D721Med (cell line): ENCODE measurements around the gene ZNF324B.

Experiments
- DNase-seq: peaks from one replicate; pipeline ENCODE4 v3.0.0; 2011; ENCODE audit warnings: low spot score; ENCODE audit not compliant: insufficient read length
- FAIRE-seq: peaks from 2 replicates; lab custom pipeline; 2011; peaks lifted over from hg19 to GRCh38; lab: Jason Lieb, UNC
- TF ChIP-seq, protein P1 (sequence below): IDR thresholded peaks from 2 replicates; pipeline ENCODE4 v1.5.1; 2012; ENCODE audit warnings: mild to moderate bottlenecking, control low read depth; ENCODE audit not compliant: insufficient read depth; ENCODE audit errors: missing control alignments

Gene ZNF324B

DNA sequence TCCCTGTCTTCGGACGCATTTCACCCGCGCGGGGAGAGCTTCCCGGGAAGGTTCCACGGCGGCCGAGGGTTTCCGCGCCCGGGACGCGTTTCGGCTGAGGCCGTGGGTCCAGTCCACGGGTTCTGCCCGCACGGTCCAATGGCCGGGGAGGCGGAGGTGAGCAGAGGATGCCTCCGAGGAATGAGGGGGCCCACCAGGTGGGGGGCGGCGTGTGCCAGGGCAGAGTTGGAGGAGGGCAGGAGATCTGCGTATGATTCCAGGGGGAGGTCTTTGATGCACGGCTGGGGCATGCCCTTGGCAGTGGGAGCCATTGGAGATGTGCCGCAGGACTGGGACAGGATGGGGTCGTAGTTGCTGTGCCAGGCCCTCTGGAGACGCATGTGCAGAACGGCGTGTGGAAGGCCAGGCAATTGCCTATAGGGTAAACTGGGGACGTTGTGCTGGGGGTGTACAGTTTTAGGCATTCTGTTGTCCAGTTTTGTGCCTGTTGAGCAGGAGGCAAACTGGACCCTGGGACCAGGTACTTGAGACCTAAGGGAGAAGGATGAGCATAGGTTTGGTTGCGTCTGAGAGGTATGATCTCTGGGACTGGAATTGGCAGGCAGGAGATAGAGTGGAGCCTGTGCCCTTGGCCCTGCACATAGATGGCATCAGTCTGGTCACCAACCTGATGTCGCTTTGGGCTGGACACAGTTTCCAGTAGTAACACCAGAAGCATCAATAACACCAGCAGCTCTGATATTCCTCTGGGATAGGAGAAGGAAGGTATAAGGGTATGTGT lies 42.2 kb upstream of the ZNF324B start:
- FAIRE-seq (no peak), DNase-seq (no peak)
- TF ChIP-seq, protein P1, sequence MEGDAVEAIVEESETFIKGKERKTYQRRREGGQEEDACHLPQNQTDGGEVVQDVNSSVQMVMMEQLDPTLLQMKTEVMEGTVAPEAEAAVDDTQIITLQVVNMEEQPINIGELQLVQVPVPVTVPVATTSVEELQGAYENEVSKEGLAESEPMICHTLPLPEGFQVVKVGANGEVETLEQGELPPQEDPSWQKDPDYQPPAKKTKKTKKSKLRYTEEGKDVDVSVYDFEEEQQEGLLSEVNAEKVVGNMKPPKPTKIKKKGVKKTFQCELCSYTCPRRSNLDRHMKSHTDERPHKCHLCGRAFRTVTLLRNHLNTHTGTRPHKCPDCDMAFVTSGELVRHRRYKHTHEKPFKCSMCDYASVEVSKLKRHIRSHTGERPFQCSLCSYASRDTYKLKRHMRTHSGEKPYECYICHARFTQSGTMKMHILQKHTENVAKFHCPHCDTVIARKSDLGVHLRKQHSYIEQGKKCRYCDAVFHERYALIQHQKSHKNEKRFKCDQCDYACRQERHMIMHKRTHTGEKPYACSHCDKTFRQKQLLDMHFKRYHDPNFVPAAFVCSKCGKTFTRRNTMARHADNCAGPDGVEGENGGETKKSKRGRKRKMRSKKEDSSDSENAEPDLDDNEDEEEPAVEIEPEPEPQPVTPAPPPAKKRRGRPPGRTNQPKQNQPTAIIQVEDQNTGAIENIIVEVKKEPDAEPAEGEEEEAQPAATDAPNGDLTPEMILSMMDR = no peak

DNA sequence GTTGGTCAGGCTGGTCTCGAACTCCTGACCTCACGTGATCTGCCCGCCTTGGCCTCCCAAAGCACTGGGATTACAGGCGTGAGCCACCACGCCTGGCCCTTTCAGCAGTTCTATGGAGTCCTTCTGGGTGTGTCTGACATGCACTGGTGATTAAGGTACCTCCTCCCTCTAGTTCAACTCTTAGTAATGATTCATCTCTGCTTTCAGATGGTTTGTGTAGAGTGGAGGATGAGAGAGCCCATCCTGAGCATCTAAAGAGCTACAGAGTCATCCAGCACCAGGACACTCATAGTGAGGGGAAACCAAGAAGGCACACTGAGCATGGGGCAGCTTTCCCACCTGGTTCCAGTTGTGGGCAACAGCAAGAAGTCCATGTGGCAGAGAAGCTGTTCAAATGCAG lies 34.8 kb upstream of the ZNF324B start:
- DNase-seq (no peak), FAIRE-seq (no peak)
- TF ChIP-seq, protein P1 = no peak

DNA sequence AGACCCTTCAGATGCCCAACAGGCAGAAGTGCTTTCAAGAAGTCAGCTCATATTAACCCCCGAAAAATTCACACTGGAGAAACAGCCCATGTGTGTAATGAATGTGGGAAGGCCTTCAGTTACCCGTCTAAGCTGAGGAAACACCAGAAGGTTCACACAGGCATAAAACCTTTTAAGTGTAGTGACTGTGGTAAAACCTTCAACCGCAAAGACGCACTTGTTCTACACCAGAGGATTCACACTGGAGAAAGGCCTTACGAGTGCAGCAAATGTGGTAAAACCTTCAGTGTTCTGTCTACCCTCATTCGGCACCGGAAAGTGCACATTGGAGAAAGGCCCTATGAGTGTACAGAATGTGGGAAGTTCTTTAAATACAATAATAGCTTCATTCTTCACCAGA lies 34.4 kb upstream of the ZNF324B start:
- FAIRE-seq (no peak), DNase-seq (no peak)
- TF ChIP-seq, protein P1 = no peak

DNA sequence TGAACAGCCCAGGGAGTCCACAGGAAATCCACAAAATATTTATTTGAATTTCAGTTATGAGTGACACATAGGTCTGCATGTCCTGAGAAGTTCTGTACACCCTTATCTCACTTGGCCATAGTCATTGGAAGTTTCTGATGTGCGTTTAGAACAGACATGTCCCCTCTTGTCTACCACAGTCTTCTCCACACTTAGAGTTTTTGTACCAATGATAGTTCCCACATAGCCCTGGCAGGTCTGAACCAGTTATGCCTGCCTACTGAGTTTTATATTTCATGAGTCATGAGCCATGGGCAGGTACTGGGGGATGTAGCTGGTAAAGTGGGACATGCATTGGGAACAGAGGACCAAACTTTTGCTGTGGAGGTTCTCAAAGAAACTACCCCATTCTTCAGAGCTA lies 22.8 kb upstream of the ZNF324B start:
- no peak for FAIRE-seq
- TF ChIP-seq, protein P1 = no peak
- no peak for DNase-seq

DNA sequence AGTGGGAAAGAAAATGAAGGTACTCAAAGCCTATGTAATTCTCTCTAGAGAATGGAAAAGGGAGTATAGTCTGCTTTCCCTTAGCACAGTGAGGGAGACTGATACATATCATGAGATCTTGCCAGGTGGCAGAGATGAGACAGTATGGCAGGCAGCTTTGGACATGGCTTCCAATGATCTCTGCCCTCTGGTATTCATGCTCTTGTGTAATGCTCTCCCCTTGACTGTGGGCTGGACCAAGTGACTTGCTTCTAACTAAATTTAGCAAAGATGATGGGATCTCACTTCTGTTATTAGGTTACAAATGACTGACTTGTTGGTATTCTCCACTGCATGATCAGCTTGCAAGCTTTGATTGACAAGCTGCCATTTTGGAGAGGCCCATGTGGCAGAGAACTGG lies 21.7 kb upstream of the ZNF324B start:
- TF ChIP-seq, protein P1 = no peak
- DNase-seq (no peak), FAIRE-seq (no peak)

DNA sequence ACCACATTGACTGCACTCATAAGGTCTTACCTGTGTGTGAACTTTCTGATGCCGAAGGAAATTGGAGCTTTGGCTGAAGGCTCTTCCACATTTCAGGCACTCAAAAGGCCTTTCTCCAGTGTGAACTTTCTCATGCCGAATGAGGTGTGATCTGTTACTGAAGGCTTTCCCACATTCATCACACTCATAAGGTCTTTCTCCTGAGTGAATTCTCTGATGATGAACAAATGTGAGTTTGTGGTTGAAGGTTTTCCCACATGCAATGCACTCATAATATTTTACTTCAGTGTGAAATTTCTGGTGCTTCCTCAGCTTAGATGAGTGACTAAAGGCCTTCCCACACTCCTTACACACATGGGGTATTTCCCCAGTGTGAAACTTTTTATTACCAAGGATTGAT lies 17.2 kb upstream of the ZNF324B start:
- DNase-seq = no peak
- TF ChIP-seq, protein P1 = no peak
- no peak for FAIRE-seq
